OCI-LY3 (cell line): ENCODE data around the gene EEF1AKMT3.

Experiments
- EZH2phosphoT487 ChIP-seq: fragments of 200-600 bp; shearing (Covaris generic); IDR thresholded peaks from 2 replicates; pipeline ENCODE4 v1.6.1; 2018; ENCODE audit warnings: antibody characterized with exemption, mixed run types, low read depth
- TF ChIP-seq, protein P1 (sequence below): fragments of 200-600, 300-600 bp; sonication (generic); IDR thresholded peaks from 2 replicates; pipeline ENCODE4 v1.5.1; 2014; ENCODE audit warnings: antibody characterized with exemption, low read length, low read depth

DNA sequence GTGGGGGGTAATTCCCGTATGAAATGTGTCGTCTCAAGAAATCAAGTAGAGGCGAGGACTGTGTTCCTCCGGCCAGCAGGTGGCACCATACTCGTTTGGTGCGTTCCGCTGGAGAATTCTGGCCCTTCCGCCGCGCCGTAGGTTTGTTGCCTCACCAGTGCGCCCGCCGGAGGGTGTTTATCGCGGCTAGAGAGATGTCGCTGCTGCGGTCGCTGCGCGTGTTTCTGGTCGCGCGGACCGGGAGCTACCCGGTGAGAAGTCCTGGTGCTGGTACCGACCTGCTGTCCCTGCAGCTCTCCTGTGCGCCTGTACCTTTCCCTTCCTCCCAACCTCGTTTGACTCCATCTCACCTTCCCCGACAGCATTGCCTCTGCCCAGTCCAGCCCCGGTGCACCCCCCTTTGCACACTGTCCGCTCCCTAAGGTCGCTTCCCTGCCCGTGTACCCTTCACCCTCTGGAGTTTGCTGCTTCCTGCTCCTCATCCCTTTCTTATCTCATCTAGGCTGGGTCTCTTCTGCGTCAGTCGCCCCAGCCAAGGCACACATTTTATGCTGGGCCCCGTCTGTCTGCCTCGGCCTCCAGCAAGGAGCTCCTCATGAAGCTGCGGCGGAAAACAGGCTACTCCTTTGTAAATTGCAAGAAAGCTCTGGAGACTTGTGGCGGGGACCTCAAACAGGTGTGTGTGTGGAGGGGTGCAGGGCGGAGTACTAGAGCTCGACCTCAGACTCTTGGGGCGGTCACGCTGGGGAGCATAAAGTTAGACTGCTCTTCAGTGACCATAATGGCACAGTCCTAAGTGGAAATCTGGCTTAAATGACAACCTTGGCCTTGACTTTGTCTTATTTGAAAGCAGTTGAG, 10.4 kb downstream of the EEF1AKMT3 start, which contains the start of gene TSFM:
- TF ChIP-seq, protein P1, sequence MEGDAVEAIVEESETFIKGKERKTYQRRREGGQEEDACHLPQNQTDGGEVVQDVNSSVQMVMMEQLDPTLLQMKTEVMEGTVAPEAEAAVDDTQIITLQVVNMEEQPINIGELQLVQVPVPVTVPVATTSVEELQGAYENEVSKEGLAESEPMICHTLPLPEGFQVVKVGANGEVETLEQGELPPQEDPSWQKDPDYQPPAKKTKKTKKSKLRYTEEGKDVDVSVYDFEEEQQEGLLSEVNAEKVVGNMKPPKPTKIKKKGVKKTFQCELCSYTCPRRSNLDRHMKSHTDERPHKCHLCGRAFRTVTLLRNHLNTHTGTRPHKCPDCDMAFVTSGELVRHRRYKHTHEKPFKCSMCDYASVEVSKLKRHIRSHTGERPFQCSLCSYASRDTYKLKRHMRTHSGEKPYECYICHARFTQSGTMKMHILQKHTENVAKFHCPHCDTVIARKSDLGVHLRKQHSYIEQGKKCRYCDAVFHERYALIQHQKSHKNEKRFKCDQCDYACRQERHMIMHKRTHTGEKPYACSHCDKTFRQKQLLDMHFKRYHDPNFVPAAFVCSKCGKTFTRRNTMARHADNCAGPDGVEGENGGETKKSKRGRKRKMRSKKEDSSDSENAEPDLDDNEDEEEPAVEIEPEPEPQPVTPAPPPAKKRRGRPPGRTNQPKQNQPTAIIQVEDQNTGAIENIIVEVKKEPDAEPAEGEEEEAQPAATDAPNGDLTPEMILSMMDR = peak; percentile 91
- TF ChIP-seq EZH2phosphoT487 = no peak
